Gastroesophageal sphincter (tissue), 4 donors: ENCODE measurements around the gene ETV6. TPM values are rescaled to one million over a fixed set of nuclear protein-coding genes. Genes with fewer than 3 reads are reported as not detected.

Experiments used
- ATAC-seq: fragments of 150-250 bp; one replicate; pipeline ENCODE4 v1.9.1; 2016; ENCODE audit warnings: mild to moderate bottlenecking, moderate library complexity
- H3K27ac ChIP-seq, 4 donors: fragments of 200-600 bp; sonication (generic) in 3 of 4; 1 replicate in 3 of 4; 2 replicates in 1 of 4; pipeline ENCODE4 v1.5.1; 2016 to 2019
- H3K27me3 ChIP-seq: fragments of 200-600 bp; sonication (generic); one replicate; pipeline ENCODE4 v1.5.1; 2019
- H3K36me3 ChIP-seq, 2 donors: fragments of 200-600 bp; sonication (generic); one replicate each; pipeline ENCODE4 v1.5.1; 2019; ENCODE audit warnings: control low read depth in 1 of 2
- H3K4me1 ChIP-seq, 3 donors: fragments of 200-600 bp; sonication (generic); 1 replicate in 2 of 3; 2 replicates in 1 of 3; pipeline ENCODE4 v1.5.1; 2016 to 2019; ENCODE audit warnings: control low read depth in 2 of 3
- H3K4me3 ChIP-seq, 2 donors: fragments of 200-600 bp; sonication (generic); one replicate each; pipeline ENCODE4 v1.5.1; 2019; ENCODE audit warnings: mild to moderate bottlenecking in 1 of 2, moderate library complexity in 1 of 2
- H3K9me3 ChIP-seq, 3 donors: fragments of 200-600 bp; sonication (generic); one replicate each; pipeline ENCODE4 v1.5.1; 2017 to 2019; ENCODE audit warnings: control low read depth in 2 of 3
- CTCF ChIP-seq, 4 experiments: fragments of 200-600 bp in 2 of 4; fragments of 450-650 bp in 2 of 4; sonication (generic) in 1 of 4; IDR thresholded peaks; one replicate each; pipeline ENCODE4 v1.5.1; 2017 to 2019; ENCODE audit warnings: antibody characterized with exemption in 4 of 4, mild to moderate bottlenecking in 2 of 4, moderate library complexity in 2 of 4
- EP300 ChIP-seq: sonication (generic); formaldehyde crosslinking; IDR thresholded peaks from one replicate; pipeline ENCODE4 v1.6.1; 2017; ENCODE audit warnings: antibody characterized with exemption, mild to moderate bottlenecking
- POLR2A ChIP-seq, 2 donors: fragments of 450-650 bp; IDR thresholded peaks; one replicate each; pipeline ENCODE4 v1.6.1; 2017; ENCODE audit warnings: antibody characterized with exemption in 2 of 2, mild to moderate bottlenecking in 2 of 2, moderate library complexity in 1 of 2
- POLR2AphosphoS5 ChIP-seq: sonication (generic); formaldehyde crosslinking; IDR thresholded peaks from one replicate; pipeline ENCODE4 v1.6.1; 2017; ENCODE audit warnings: antibody characterized with exemption
- WGBS, 2 donors: methylation state at CpG; one replicate each; pipeline ENCODE4 v1.1.5; 2018; ENCODE audit warnings: low coverage in 1 of 2; 5-methylcytosine and 5-hydroxymethylcytosine counted together
- total RNA-seq, 4 donors: library from RNA; depleted of rRNA; stranded (reverse); fragments of >200 nt; gene quantifications; one replicate each; pipeline ENCODE4 v1.1.0, GENCODE V29; 2016

Gene ETV6
- total RNA-seq, 4 donors from 2014 or later: 18.7 to 30.1 (median 21.1) TPM

DNA sequence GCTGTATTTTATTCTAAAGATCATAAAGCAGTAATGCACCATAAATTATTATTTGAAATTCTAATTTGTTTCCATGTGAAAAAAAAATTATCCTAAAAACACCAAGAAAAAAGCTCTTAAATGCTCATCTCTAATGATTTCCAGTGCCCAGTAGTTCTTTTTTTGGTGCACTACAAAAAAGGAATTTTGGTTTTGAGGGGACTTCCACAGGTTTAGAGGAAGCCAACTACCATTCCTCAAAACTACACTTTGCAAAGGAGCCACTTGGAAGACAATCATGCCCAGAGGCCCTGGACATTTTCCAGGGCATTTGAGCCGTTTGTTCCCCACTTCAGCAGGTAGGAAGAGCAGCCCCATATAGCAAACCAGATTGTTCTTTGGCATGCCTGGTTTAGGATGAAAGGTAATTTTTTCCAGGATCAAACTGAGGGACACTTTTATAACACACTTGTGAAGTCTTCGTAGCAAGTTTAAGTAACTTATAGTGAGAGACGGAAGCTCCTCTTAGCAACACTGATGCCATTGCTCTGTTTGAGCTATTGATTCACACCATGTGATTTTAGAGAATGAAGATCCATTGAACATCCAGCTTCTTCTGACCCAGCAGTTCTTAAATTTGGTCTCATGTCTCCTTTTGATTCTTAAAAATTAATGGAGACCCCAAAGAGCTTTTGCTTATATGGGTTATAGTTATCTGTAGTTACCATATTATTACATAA lies 187.9 kb downstream of the ETV6 start:
- peaks cover 0 to 14% of the 10 kb centered on the region in 2 donors for H3K36me3 ChIP-seq
- H3K27me3 ChIP-seq: no peaks in the 10 kb centered on the region
- H3K27ac ChIP-seq: peak overlapping the region; percentile 17 to 75 (median 36)
- no peak overlapping the region for H3K4me3 ChIP-seq
- H3K9me3 ChIP-seq: no peaks in the 10 kb centered on the region
- TF ChIP-seq POLR2A (IDR thresholded peaks at IDR 0.05) (no peak), CTCF (IDR thresholded peaks at IDR 0.05) (no peak), EP300 (no peak), POLR2AphosphoS5 (no peak)
- peaks cover 22 to 77% (median 36%) of the 10 kb centered on the region in 3 donors for H3K4me1 ChIP-seq
- ATAC-seq: no peak
- 53 to 92% methylated on average over 3 of the region's 3 CpGs for WGBS, 2 donors

DNA sequence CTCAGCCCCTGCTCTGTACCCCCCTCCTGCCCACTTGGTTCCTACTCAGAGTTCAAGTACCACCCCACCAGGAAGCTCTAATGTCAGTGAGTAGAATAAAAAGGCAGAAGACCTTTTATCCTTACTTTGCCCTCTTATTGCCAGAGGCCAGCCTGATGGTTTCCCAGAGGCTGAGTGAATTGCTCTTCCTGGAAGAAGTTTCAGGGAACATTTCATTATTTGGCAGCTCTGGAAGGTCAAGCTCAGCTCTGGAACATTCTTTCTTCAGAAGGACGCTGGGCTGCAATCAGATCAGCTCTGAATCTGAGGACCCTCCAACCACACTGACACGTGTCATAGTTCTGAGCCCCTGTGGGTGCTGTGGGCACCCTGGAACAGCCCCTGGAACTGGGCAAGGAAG lies 188.9 kb downstream of the ETV6 start:
- Histone ChIP-seq H3K27ac (peak overlapping the region; percentile 71 to 79 (median 74)), H3K36me3 (peaks cover 0 to 23% of the 10 kb centered on the region in 2 donors), H3K27me3 (no peaks in the 10 kb centered on the region), H3K9me3 (no peaks in the 10 kb centered on the region), H3K4me3 (no peak overlapping the region), H3K4me1 (peaks cover 24 to 72% (median 36%) of the 10 kb centered on the region in 3 donors)
- WGBS, 2 donors: 44% methylated on average over 2 of the region's 2 CpGs; no CpG with 5 or more reads in 1 of the 2 donors
- peak; percentile 90 for TF ChIP-seq POLR2AphosphoS5
- no peak for TF ChIP-seq CTCF (IDR thresholded peaks at IDR 0.05)
- TF ChIP-seq EP300: no peak
- peak; percentile 24 for ATAC-seq

DNA sequence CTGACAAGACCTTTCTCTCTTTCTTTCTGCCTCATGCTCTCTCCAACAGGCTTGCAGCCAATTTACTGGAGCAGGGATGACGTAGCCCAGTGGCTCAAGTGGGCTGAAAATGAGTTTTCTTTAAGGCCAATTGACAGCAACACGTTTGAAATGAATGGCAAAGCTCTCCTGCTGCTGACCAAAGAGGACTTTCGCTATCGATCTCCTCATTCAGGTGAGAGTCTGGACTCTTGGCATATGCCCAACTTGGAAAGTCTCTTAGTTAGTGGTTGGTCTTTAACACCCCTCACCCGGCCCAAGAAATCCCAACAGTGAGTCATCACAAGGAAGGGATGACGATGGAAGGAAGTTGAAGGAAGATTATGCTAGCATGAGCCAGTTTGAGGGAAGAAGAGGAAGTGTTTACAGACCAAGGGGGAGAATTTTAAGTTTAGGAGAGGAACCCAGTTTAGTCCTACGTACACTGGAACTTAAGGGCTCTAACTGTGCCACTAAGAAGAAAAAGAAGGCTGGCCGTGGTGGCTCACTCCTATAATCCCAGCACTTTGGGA lies 189.7 kb downstream of the ETV6 start:
- Histone ChIP-seq H3K4me3 (no peak overlapping the region), H3K4me1 (peaks cover 22 to 65% (median 32%) of the 10 kb centered on the region in 3 donors), H3K9me3 (no peaks in the 10 kb centered on the region), H3K27ac (peak overlapping the region; percentile 71 to 79 (median 74)), H3K36me3 (peaks cover 0 to 30% of the 10 kb centered on the region in 2 donors), H3K27me3 (no peaks in the 10 kb centered on the region)
- TF ChIP-seq CTCF (IDR thresholded peaks at IDR 0.05) (no peak), EP300 (no peak), POLR2A (IDR thresholded peaks at IDR 0.05) (no peak), POLR2AphosphoS5 (peak; percentile 44)
- WGBS, 2 donors: 31 to 51% methylated on average over 5 to 6 of the region's 8 CpGs
- peak; percentile 54 for ATAC-seq

DNA sequence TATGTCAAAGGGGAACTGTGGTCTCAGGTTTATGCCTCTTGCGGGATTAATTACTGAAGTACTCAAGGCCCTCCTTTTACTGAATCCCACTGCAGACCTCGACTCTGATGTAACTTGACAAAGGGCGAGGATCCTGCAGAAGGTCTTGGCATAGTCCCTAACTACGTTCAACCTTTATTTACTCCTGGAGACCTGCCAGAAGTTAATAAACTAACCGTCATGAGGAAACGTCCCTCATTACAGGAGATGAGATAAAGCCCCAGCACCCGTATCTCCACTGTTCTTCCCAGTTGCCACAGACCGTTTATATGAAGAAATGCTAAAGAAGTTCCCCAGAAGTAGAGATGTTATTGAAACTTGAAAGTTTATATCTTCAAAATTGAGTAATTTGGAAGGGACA lies 190.9 kb downstream of the ETV6 start:
- no peaks in the 10 kb centered on the region for H3K27me3 ChIP-seq
- peaks cover 12 to 53% (median 30%) of the 10 kb centered on the region in 3 donors for H3K4me1 ChIP-seq
- no peak overlapping the region for H3K4me3 ChIP-seq
- TF ChIP-seq CTCF (IDR thresholded peaks at IDR 0.05): no peak
- no peak for TF ChIP-seq POLR2AphosphoS5
- no peak for TF ChIP-seq EP300
- TF ChIP-seq POLR2A (IDR thresholded peaks at IDR 0.05): no peak
- no peaks in the 10 kb centered on the region for H3K9me3 ChIP-seq
- ATAC-seq: no peak
- H3K27ac ChIP-seq: peak overlapping the region in 3 of 4 donors; percentile 71 to 75 (median 73)
- WGBS, 2 donors: 24 to 40% methylated on average over 6 to 8 of the region's 8 CpGs
- H3K36me3 ChIP-seq: peaks cover 0 to 38% of the 10 kb centered on the region in 2 donors

DNA sequence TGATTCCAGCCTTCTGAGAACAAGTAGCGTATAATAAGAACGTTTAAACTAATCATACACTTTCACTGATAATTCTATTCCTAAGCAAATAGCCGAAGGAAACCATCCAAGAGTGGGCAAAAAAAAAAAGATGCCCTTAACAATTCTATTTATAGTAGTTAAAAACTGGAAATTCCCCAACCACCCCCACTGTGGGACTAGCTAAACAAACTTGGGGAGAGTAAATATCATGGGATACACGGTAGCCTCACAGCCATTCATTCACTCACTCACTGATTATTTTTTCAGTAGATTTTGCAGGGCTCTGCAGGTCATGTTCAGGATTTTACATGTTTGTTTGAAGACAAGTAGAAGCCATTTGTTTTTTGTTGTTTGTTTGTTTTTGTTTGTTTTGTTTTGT lies 197.0 kb downstream of the ETV6 start:
- H3K4me1 ChIP-seq: peaks cover 1 to 16% (median 2%) of the 10 kb centered on the region in 3 donors
- WGBS, 2 donors: 51 to 59% methylated on average over 4 of the region's 4 CpGs
- no peaks in the 10 kb centered on the region for H3K27me3 ChIP-seq
- no peak overlapping the region for H3K4me3 ChIP-seq
- TF ChIP-seq CTCF (IDR thresholded peaks at IDR 0.05): no peak
- no peaks in the 10 kb centered on the region for H3K9me3 ChIP-seq
- H3K27ac ChIP-seq: no peak overlapping the region
- H3K36me3 ChIP-seq: peaks cover 0 to 46% of the 10 kb centered on the region in 2 donors
- no peak for ATAC-seq
